GM23248 (cell line): ENCODE data around the gene DNMT1. TPM values are rescaled to one million over a fixed set of nuclear protein-coding genes. Genes with fewer than 3 reads are reported as not detected.

Experiments used
- DNase-seq: peaks from one replicate; pipeline ENCODE4 v3.0.0-alpha.2; 2015
- H2AFZ ChIP-seq: fragments of 200-600 bp; sonication (generic); 2 replicates; pipeline ENCODE4 v1.6.1; 2016; ENCODE audit warnings: antibody characterized with exemption
- H3F3A ChIP-seq: fragments of 200-600 bp; sonication (generic); 2 replicates; pipeline ENCODE4 v1.6.1; 2016; ENCODE audit warnings: mild to moderate bottlenecking, antibody characterized with exemption, mixed run types; ENCODE audit not compliant: insufficient read depth
- H3K27ac ChIP-seq: fragments of 200-600 bp; sonication (generic); 2 replicates; pipeline ENCODE4 v1.5.1; 2016; ENCODE audit warnings: mild to moderate bottlenecking
- H3K27me3 ChIP-seq: fragments of 200-600 bp; sonication (generic); replicated peaks from 2 replicates; pipeline ENCODE4 v1.6.1; 2016; ENCODE audit warnings: mild to moderate bottlenecking; ENCODE audit not compliant: insufficient read depth
- H3K36me3 ChIP-seq: fragments of 200-600 bp; sonication (generic); 2 replicates; pipeline ENCODE4 v1.6.1; 2016; ENCODE audit warnings: low read depth, mild to moderate bottlenecking
- H3K4me1 ChIP-seq: fragments of 200-600 bp; sonication (generic); 2 replicates; pipeline ENCODE4 v1.6.1; 2016; ENCODE audit warnings: mild to moderate bottlenecking; ENCODE audit not compliant: insufficient read depth
- H3K4me2 ChIP-seq: fragments of 200-600 bp; sonication (generic); one replicate; pipeline ENCODE4 v1.6.1; 2016; ENCODE audit warnings: mild to moderate bottlenecking; ENCODE audit not compliant: unreplicated experiment
- H3K4me3 ChIP-seq: fragments of 200-600 bp; sonication (generic); 2 replicates; pipeline ENCODE4 v1.5.1; 2016; ENCODE audit warnings: mild to moderate bottlenecking
- H3K79me2 ChIP-seq: fragments of 200-600 bp; sonication (generic); 2 replicates; pipeline ENCODE4 v1.6.1; 2016; ENCODE audit warnings: mild to moderate bottlenecking; ENCODE audit not compliant: insufficient read depth
- H3K9ac ChIP-seq: fragments of 200-600 bp; sonication (generic); 2 replicates; pipeline ENCODE4 v1.6.1; 2016; ENCODE audit warnings: mild to moderate bottlenecking
- H3K9me2 ChIP-seq: fragments of 200-600 bp; sonication (generic); 2 replicates; pipeline ENCODE4 v1.6.1; 2016; ENCODE audit warnings: mixed run types, mild to moderate bottlenecking, moderate library complexity; ENCODE audit not compliant: insufficient read depth
- H3K9me3 ChIP-seq: fragments of 200-600 bp; sonication (generic); one replicate; pipeline ENCODE4 v1.6.1; 2017; ENCODE audit warnings: low read depth
- H4K20me1 ChIP-seq: fragments of 200-600 bp; sonication (generic); 2 replicates; pipeline ENCODE4 v1.6.0; 2016; ENCODE audit not compliant: insufficient read depth
- EZH2 ChIP-seq: fragments of 200-600 bp; sonication (generic); IDR thresholded peaks from 2 replicates; pipeline ENCODE4 v1.6.1; 2018; ENCODE audit warnings: antibody characterized with exemption, mild to moderate bottlenecking; ENCODE audit not compliant: insufficient read depth, poor library complexity, severe bottlenecking
- EZH2phosphoT487 ChIP-seq: fragments of 200-600 bp; sonication (generic); IDR thresholded peaks from 2 replicates; pipeline ENCODE4 v1.6.1; 2018; ENCODE audit warnings: antibody characterized with exemption, moderate library complexity, mild to moderate bottlenecking, low read depth; ENCODE audit not compliant: insufficient read depth
- WGBS, 2 experiments: methylation state at CpG; one replicate each; pipeline ENCODE4 v1.1.6; 2015 to 2017; ENCODE audit warnings: low lambda C conversion rate in 2 of 2, low coverage in 1 of 2; ENCODE audit errors: missing lambda C conversion rate in 2 of 2; 5-methylcytosine and 5-hydroxymethylcytosine counted together
- in situ Hi-C: fragments of 300-500 bp; cut with MboI; formaldehyde crosslinking; loops from 2 replicates; pipeline ENCODE4 v1.15.0; 2020
- microRNA-seq: library from miRNA; unstranded; fragments of <30 nt; microRNA quantifications from one replicate; pipeline ENCODE4, GENCODE V29; 2016; ENCODE audit warnings: borderline number of aligned reads
- polyA plus RNA-seq: library from polyadenylated mRNA; unstranded; fragments of >200 nt; fragmentation: Nextera tagmentation; extraction: Ambion mirVana; gene quantifications from 2 replicates; pipeline ENCODE4 v1.2.1, GENCODE V29; 2016
- small RNA-seq: library from RNA; depleted of rRNA; stranded (forward); fragments of <200 nt; gene quantifications from one replicate; pipeline ENCODE3, GENCODE V24; 2014; ENCODE audit warnings: low read depth, low replicate concordance
- total RNA-seq: library from RNA; depleted of rRNA; stranded (reverse); fragments of >200 nt; shearing (Covaris generic); gene quantifications from 2 replicates; pipeline ENCODE4 v1.2.3, GENCODE V29; 2014; rRNA removed

Gene DNMT1
- total and polyA plus RNA-seq, 2 experiments from 2014 or later: 57.5 to 101 TPM

GRCh38 chr19:10086591-10087192 lies 108.1 kb downstream of the DNMT1 start:
- peak overlapping the region; percentile 95 for H3K4me3 ChIP-seq
- peak; percentile 42 for DNase-seq
- H3K9ac ChIP-seq: peak overlapping the region; percentile 91
- H3K27ac ChIP-seq: no peak overlapping the region
- peak overlapping the region; percentile 96 for H3K4me2 ChIP-seq
- in situ Hi-C loops: no loop called here
- H3F3A ChIP-seq: no peaks in the 10 kb centered on the region
- H3K79me2 ChIP-seq: no peaks in the 10 kb centered on the region
- 12 to 21% methylated on average over 25 to 43 of the region's 43 CpGs for WGBS, 2 experiments
- H3K9me2 ChIP-seq: no peaks in the 10 kb centered on the region
- no peaks in the 10 kb centered on the region for H3K27me3 ChIP-seq
- H3K9me3 ChIP-seq: no peaks in the 10 kb centered on the region
- H4K20me1 ChIP-seq: no peaks in the 10 kb centered on the region
- no peaks in the 10 kb centered on the region for H3K4me1 ChIP-seq
- TF ChIP-seq EZH2phosphoT487 (no peak), EZH2 (no peak)
- H2AFZ ChIP-seq: peak overlapping the region; percentile 90
- no peaks in the 10 kb centered on the region for H3K36me3 ChIP-seq

- H3K9me2 ChIP-seq: no peaks in the 10 kb centered on the region
- H3K4me3 ChIP-seq: peak within 1 kb of the TSS; percentile 95
- H3K4me2 ChIP-seq: peak within 1 kb of the TSS; percentile 96
- H3K36me3 ChIP-seq: no peaks in the 10 kb centered on the region
- in situ Hi-C loops: no loop called here
- WGBS, 2 experiments: 5 to 6% methylated on average over 36 to 56 of the region's 81 CpGs
- H3K4me1 ChIP-seq: no peaks in the 10 kb centered on the region
- no peaks in the 10 kb centered on the region for H3K79me2 ChIP-seq
- peak within 1 kb of the TSS; percentile 91 for H3K9ac ChIP-seq
- no peaks in the 10 kb centered on the region for H3K9me3 ChIP-seq
- no peak for TF ChIP-seq EZH2
- TF ChIP-seq EZH2phosphoT487: no peak
- H3K27me3 ChIP-seq: no peaks in the 10 kb centered on the region
- no peaks in the 10 kb centered on the region for H4K20me1 ChIP-seq
- peak within 1 kb of the TSS; percentile 90 for H2AFZ ChIP-seq
- H3F3A ChIP-seq: no peaks in the 10 kb centered on the region
- H3K27ac ChIP-seq: no peak within 1 kb of the TSS
- DNase-seq: peak; percentile 83
Observed at GRCh38 chr19:10085641-10086590, 108.8 kb downstream of the DNMT1 start, which contains the start of gene SHFL. Gene SHFL (plus strand): TSS chr19:10086317. CDS start chr19:10086428, 111 bp downstream.

- no peak for DNase-seq
- in situ Hi-C loops: no loop called here
- Histone ChIP-seq H3F3A (no peaks in the 10 kb centered on the region), H3K36me3 (no peaks in the 10 kb centered on the region), H3K79me2 (no peaks in the 10 kb centered on the region), H3K4me2 (no peak overlapping the region), H3K27me3 (no peaks in the 10 kb centered on the region), H3K9me3 (no peaks in the 10 kb centered on the region), H2AFZ (no peak overlapping the region), H3K27ac (no peak overlapping the region), H3K9me2 (no peaks in the 10 kb centered on the region), H3K4me1 (no peaks in the 10 kb centered on the region), H3K9ac (no peak overlapping the region), H4K20me1 (no peaks in the 10 kb centered on the region), H3K4me3 (no peak overlapping the region)
- TF ChIP-seq EZH2phosphoT487 (no peak), EZH2 (no peak)
- WGBS, 2 experiments: 16 to 23% methylated on average over 3 of the region's 3 CpGs
Observed at GRCh38 chr19:10084803-10085202, 110.0 kb downstream of the DNMT1 start.

- DNase-seq: no peak
- Histone ChIP-seq H3K27me3 (no peaks in the 10 kb centered on the region; the same call in 1 of the 2 replicates), H3K9ac (no peak overlapping the region), H3K4me1 (no peaks in the 10 kb centered on the region), H3K4me3 (no peak overlapping the region), H3F3A (no peaks in the 10 kb centered on the region), H3K9me3 (no peaks in the 10 kb centered on the region), H4K20me1 (no peaks in the 10 kb centered on the region), H3K79me2 (no peaks in the 10 kb centered on the region), H3K9me2 (no peaks in the 10 kb centered on the region), H3K36me3 (no peaks in the 10 kb centered on the region), H3K27ac (no peak overlapping the region), H2AFZ (no peak overlapping the region), H3K4me2 (no peak overlapping the region)
- in situ Hi-C loops: no loop called here
- WGBS, 2 experiments: 70 to 75% methylated on average over 9 of the region's 9 CpGs
- TF ChIP-seq EZH2phosphoT487: no peak
- TF ChIP-seq EZH2: no peak
Observed at GRCh38 chr19:10083911-10084310, 110.8 kb downstream of the DNMT1 start.

Small RNA genes within 50 kb of the gene (microRNA-seq; reads per million reads assigned to microRNA genes)
- gene MIR4322: not detected

Small RNA genes within 50 kb of the gene (small RNA-seq; reads per million reads assigned to genes)
- gene MIR4322 (not detected), gene SNORD105 (3.6 reads per million, percentile 75 among the genes with 10 or more reads in this experiment), gene SNORD105B (292 reads per million, percentile 97 among the genes with 10 or more reads in this experiment)

Other genes starting within 250 kb of the DNMT1 start
- 22.8 and 26.8 TPM in 2 replicates for gene COL5A3, start 184.4 kb downstream of the DNMT1 start, total RNA-seq
- 4.1 and 4.2 TPM in 2 replicates for gene COL5A3, start 184.4 kb downstream of the DNMT1 start, polyA plus RNA-seq
- gene RDH8, start 181.5 kb downstream of the DNMT1 start, total RNA-seq: 0.97 TPM in 1 of 2 replicates, not detected in the other
- gene RDH8, start 181.5 kb downstream of the DNMT1 start, polyA plus RNA-seq: 0.19 TPM in 1 of 2 replicates, not detected in the other
- gene SHFL, start 108.6 kb downstream of the DNMT1 start, total RNA-seq: 30.6 and 33.0 TPM in 2 replicates
- gene SHFL, start 108.6 kb downstream of the DNMT1 start, polyA plus RNA-seq: 28.4 and 29.8 TPM in 2 replicates
- gene ANGPTL6, start 92.3 kb downstream of the DNMT1 start, total RNA-seq: 0.22 and 0.63 TPM in 2 replicates
- gene ANGPTL6, start 92.3 kb downstream of the DNMT1 start, polyA plus RNA-seq: 0.46 and 0.58 TPM in 2 replicates
- gene PPAN, start 88.6 kb downstream of the DNMT1 start, total RNA-seq: 39.7 and 47.0 TPM in 2 replicates
- gene PPAN, start 88.6 kb downstream of the DNMT1 start, polyA plus RNA-seq: 44.2 and 47.7 TPM in 2 replicates
- gene P2RY11, start 83.3 kb downstream of the DNMT1 start, total RNA-seq: 2.9 and 6.3 TPM in 2 replicates
- 2.5 and 2.8 TPM in 2 replicates for gene P2RY11, start 83.3 kb downstream of the DNMT1 start, polyA plus RNA-seq
- 211 and 259 TPM in 2 replicates for gene EIF3G, start 75.1 kb downstream of the DNMT1 start, total RNA-seq
- 176 and 179 TPM in 2 replicates for gene EIF3G, start 75.1 kb downstream of the DNMT1 start, polyA plus RNA-seq
- 20.3 and 24.9 TPM in 2 replicates for gene S1PR2, start 36.4 kb upstream of the DNMT1 start, total RNA-seq
- gene S1PR2, start 36.4 kb upstream of the DNMT1 start, polyA plus RNA-seq: 35.1 and 35.4 TPM in 2 replicates
- gene MRPL4, start 57.3 kb upstream of the DNMT1 start, total RNA-seq: 101 and 103 TPM in 2 replicates
- 71.6 and 73.9 TPM in 2 replicates for gene MRPL4, start 57.3 kb upstream of the DNMT1 start, polyA plus RNA-seq
- 21.6 and 22.3 TPM in 2 replicates for gene ICAM1, start 76.2 kb upstream of the DNMT1 start, total RNA-seq
- gene ICAM1, start 76.2 kb upstream of the DNMT1 start, polyA plus RNA-seq: 23.6 and 24.4 TPM in 2 replicates
- gene ICAM4, start 92.0 kb upstream of the DNMT1 start, total RNA-seq: 1.1 and 3.7 TPM in 2 replicates
- gene ICAM4, start 92.0 kb upstream of the DNMT1 start, polyA plus RNA-seq: 0.44 and 1.3 TPM in 2 replicates
- 45.4 and 48.7 TPM in 2 replicates for gene ICAM5, start 95.0 kb upstream of the DNMT1 start, total RNA-seq
- 8.8 and 9.8 TPM in 2 replicates for gene ICAM5, start 95.0 kb upstream of the DNMT1 start, polyA plus RNA-seq
- 1.8 and 2.5 TPM in 2 replicates for gene ZGLP1, start 114.9 kb upstream of the DNMT1 start, total RNA-seq
- gene ZGLP1, start 114.9 kb upstream of the DNMT1 start, polyA plus RNA-seq: 1.4 and 1.8 TPM in 2 replicates
- gene FDX2, start 121.1 kb upstream of the DNMT1 start, total RNA-seq: 46.6 and 50.2 TPM in 2 replicates
- gene FDX2, start 121.1 kb upstream of the DNMT1 start, polyA plus RNA-seq: 48.9 and 49.2 TPM in 2 replicates
- 23.0 and 27.1 TPM in 2 replicates for gene RAVER1, start 138.6 kb upstream of the DNMT1 start, total RNA-seq
- gene RAVER1, start 138.6 kb upstream of the DNMT1 start, polyA plus RNA-seq: 28.7 and 29.2 TPM in 2 replicates
- gene ICAM3, start 144.7 kb upstream of the DNMT1 start, total RNA-seq: 3.4 and 8.6 TPM in 2 replicates
- gene ICAM3, start 144.7 kb upstream of the DNMT1 start, polyA plus RNA-seq: 23.1 and 23.4 TPM in 2 replicates
- 64.1 and 85.5 TPM in 2 replicates for gene TYK2, start 185.6 kb upstream of the DNMT1 start, total RNA-seq
- 54.3 and 60.4 TPM in 2 replicates for gene TYK2, start 185.6 kb upstream of the DNMT1 start, polyA plus RNA-seq
- gene CDC37, start 208.6 kb upstream of the DNMT1 start, total RNA-seq: 268 and 301 TPM in 2 replicates
- gene CDC37, start 208.6 kb upstream of the DNMT1 start, polyA plus RNA-seq: 288 and 291 TPM in 2 replicates
- gene PDE4A, start 225.6 kb upstream of the DNMT1 start, total RNA-seq: 2.4 and 4.7 TPM in 2 replicates
- gene PDE4A, start 225.6 kb upstream of the DNMT1 start, polyA plus RNA-seq: 15.9 and 17.4 TPM in 2 replicates